ENCODE results near the gene ZNRF2.
"Not testable (repeated sequence)": the region's sequence is repeated elsewhere in the genome, so short reads cannot be mapped to it uniquely, and the experiment has no call there.

ZNRF2 gene

GRCh38 chr7:30278849-30279652 is 5.3 kb upstream of the ZNRF2 start:
- Histone ChIP-seq H3K4me1 (ENCODE audit: control insufficient read depth, insufficient read depth, low read length) (peaks cover 18% of the 10 kb centered on the region), H3K9ac (ENCODE audit: low read length) (no peak overlapping the region), H3K9me3 (ENCODE audit: control insufficient read depth, insufficient read depth, low read depth, low read length) (no peaks in the 10 kb centered on the region), H3K27ac (ENCODE audit: low read depth, low read length) (no peak overlapping the region), H3K4me3 (ENCODE audit: low read depth, low read length) (no peak overlapping the region), H3K36me3 (ENCODE audit: control insufficient read depth, insufficient read depth, low read length) (no peaks in the 10 kb centered on the region), H3K27me3 (ENCODE audit: control insufficient read depth, insufficient read depth, low read length) (no peaks in the 10 kb centered on the region)

- Histone ChIP-seq H3K27ac (ENCODE audit: low read depth, low read length) (no peak overlapping the region), H3K9me3 (ENCODE audit: control insufficient read depth, insufficient read depth, low read depth, low read length) (no peaks in the 10 kb centered on the region), H3K4me1 (ENCODE audit: control insufficient read depth, insufficient read depth, low read length) (peaks cover 18% of the 10 kb centered on the region), H3K27me3 (ENCODE audit: control insufficient read depth, insufficient read depth, low read length) (no peaks in the 10 kb centered on the region), H3K9ac (ENCODE audit: low read length) (no peak overlapping the region), H3K4me3 (ENCODE audit: low read depth, low read length) (no peak overlapping the region), H3K36me3 (ENCODE audit: control insufficient read depth, insufficient read depth, low read length) (no peaks in the 10 kb centered on the region)
Measured at GRCh38 chr7:30279653-30279904, 4.8 kb upstream of the ZNRF2 start.

GRCh38 chr7:30280631-30281030 is 3.8 kb upstream of the ZNRF2 start:
- Histone ChIP-seq H3K27ac (ENCODE audit: low read depth, low read length) (no peak overlapping the region), H3K36me3 (ENCODE audit: control insufficient read depth, insufficient read depth, low read length) (no peaks in the 10 kb centered on the region), H3K27me3 (ENCODE audit: control insufficient read depth, insufficient read depth, low read length) (no peaks in the 10 kb centered on the region), H3K9ac (ENCODE audit: low read length) (no peak overlapping the region), H3K4me3 (ENCODE audit: low read depth, low read length) (no peak overlapping the region), H3K9me3 (ENCODE audit: control insufficient read depth, insufficient read depth, low read depth, low read length) (no peaks in the 10 kb centered on the region), H3K4me1 (ENCODE audit: control insufficient read depth, insufficient read depth, low read length) (peaks cover 18% of the 10 kb centered on the region)

GRCh38 chr7:30281263-30281662 is 3.1 kb upstream of the ZNRF2 start:
- H3K9ac ChIP-seq (ENCODE audit: low read length), result no peak overlapping the region
- H3K9me3 ChIP-seq (ENCODE audit: control insufficient read depth, insufficient read depth, low read depth, low read length), result no peaks in the 10 kb centered on the region
- peaks cover 18% of the 10 kb centered on the region for H3K4me1 ChIP-seq (ENCODE audit: control insufficient read depth, insufficient read depth, low read length)
- H3K36me3 ChIP-seq (ENCODE audit: control insufficient read depth, insufficient read depth, low read length), result no peaks in the 10 kb centered on the region
- H3K27ac ChIP-seq (ENCODE audit: low read depth, low read length), result no peak overlapping the region
- H3K27me3 ChIP-seq (ENCODE audit: control insufficient read depth, insufficient read depth, low read length), result no peaks in the 10 kb centered on the region
- peak overlapping the region; percentile 19; the same call in 1 of the 2 replicates for H3K4me3 ChIP-seq (ENCODE audit: low read depth, low read length)

GRCh38 chr7:30281791-30282190 is 2.6 kb upstream of the ZNRF2 start:
- H3K4me3 ChIP-seq (ENCODE audit: low read depth, low read length), result no peak overlapping the region
- no peak overlapping the region for H3K27ac ChIP-seq (ENCODE audit: low read depth, low read length)
- H3K9ac ChIP-seq (ENCODE audit: low read length), result no peak overlapping the region
- H3K4me1 ChIP-seq (ENCODE audit: control insufficient read depth, insufficient read depth, low read length), result peaks cover 17% of the 10 kb centered on the region
- H3K9me3 ChIP-seq (ENCODE audit: control insufficient read depth, insufficient read depth, low read depth, low read length), result no peaks in the 10 kb centered on the region
- H3K27me3 ChIP-seq (ENCODE audit: control insufficient read depth, insufficient read depth, low read length), result no peaks in the 10 kb centered on the region
- H3K36me3 ChIP-seq (ENCODE audit: control insufficient read depth, insufficient read depth, low read length), result no peaks in the 10 kb centered on the region

GRCh38 chr7:30282735-30283134 is 1.7 kb upstream of the ZNRF2 start:
- H3K9ac ChIP-seq (ENCODE audit: low read length), result no peak overlapping the region
- H3K36me3 ChIP-seq (ENCODE audit: control insufficient read depth, insufficient read depth, low read length), result no peaks in the 10 kb centered on the region
- no peaks in the 10 kb centered on the region for H3K9me3 ChIP-seq (ENCODE audit: control insufficient read depth, insufficient read depth, low read depth, low read length)
- no peak overlapping the region for H3K4me3 ChIP-seq (ENCODE audit: low read depth, low read length)
- no peaks in the 10 kb centered on the region for H3K27me3 ChIP-seq (ENCODE audit: control insufficient read depth, insufficient read depth, low read length)
- no peak overlapping the region for H3K27ac ChIP-seq (ENCODE audit: low read depth, low read length)
- H3K4me1 ChIP-seq (ENCODE audit: control insufficient read depth, insufficient read depth, low read length), result peaks cover 21% of the 10 kb centered on the region

- Histone ChIP-seq H3K9me3 (ENCODE audit: control insufficient read depth, insufficient read depth, low read depth, low read length) (no peaks in the 10 kb centered on the region), H3K27ac (ENCODE audit: low read depth, low read length) (peak overlapping the region; percentile 77; the same call in 1 of the 2 replicates), H3K36me3 (ENCODE audit: control insufficient read depth, insufficient read depth, low read length) (no peaks in the 10 kb centered on the region), H3K4me1 (ENCODE audit: control insufficient read depth, insufficient read depth, low read length) (peaks cover 30% of the 10 kb centered on the region), H3K27me3 (ENCODE audit: control insufficient read depth, insufficient read depth, low read length) (no peaks in the 10 kb centered on the region), H3K4me3 (ENCODE audit: low read depth, low read length) (peak overlapping the region; percentile 71), H3K9ac (ENCODE audit: low read length) (peak overlapping the region; percentile 86)
Measured at GRCh38 chr7:30285067-30285535, 704 bp downstream of the ZNRF2 start.

- Histone ChIP-seq H3K4me1 (ENCODE audit: control insufficient read depth, insufficient read depth, low read length) (peaks cover 33% of the 10 kb centered on the region), H3K9ac (ENCODE audit: low read length) (peak overlapping the region; percentile 86), H3K27ac (ENCODE audit: low read depth, low read length) (no peak overlapping the region), H3K27me3 (ENCODE audit: control insufficient read depth, insufficient read depth, low read length) (no peaks in the 10 kb centered on the region), H3K9me3 (ENCODE audit: control insufficient read depth, insufficient read depth, low read depth, low read length) (no peaks in the 10 kb centered on the region), H3K36me3 (ENCODE audit: control insufficient read depth, insufficient read depth, low read length) (no peaks in the 10 kb centered on the region), H3K4me3 (ENCODE audit: low read depth, low read length) (peak overlapping the region; percentile 71)
Measured at GRCh38 chr7:30285536-30286284, 1.3 kb downstream of the ZNRF2 start.

GRCh38 chr7:30286749-30287148 is 2.4 kb downstream of the ZNRF2 start:
- Histone ChIP-seq H3K27me3 (ENCODE audit: control insufficient read depth, insufficient read depth, low read length) (no peaks in the 10 kb centered on the region), H3K9me3 (ENCODE audit: control insufficient read depth, insufficient read depth, low read depth, low read length) (no peaks in the 10 kb centered on the region), H3K9ac (ENCODE audit: low read length) (no peak overlapping the region), H3K36me3 (ENCODE audit: control insufficient read depth, insufficient read depth, low read length) (no peaks in the 10 kb centered on the region), H3K4me3 (ENCODE audit: low read depth, low read length) (peak overlapping the region; percentile 71), H3K4me1 (ENCODE audit: control insufficient read depth, insufficient read depth, low read length) (peaks cover 23% of the 10 kb centered on the region), H3K27ac (ENCODE audit: low read depth, low read length) (no peak overlapping the region)

GRCh38 chr7:30287625-30288024 is 3.2 kb downstream of the ZNRF2 start:
- H3K4me1 ChIP-seq (ENCODE audit: control insufficient read depth, insufficient read depth, low read length), result peaks cover 21% of the 10 kb centered on the region
- not testable (repeated sequence) for H3K27me3 ChIP-seq (ENCODE audit: control insufficient read depth, insufficient read depth, low read length); H3K36me3 ChIP-seq (ENCODE audit: control insufficient read depth, insufficient read depth, low read length); H3K9ac ChIP-seq (ENCODE audit: low read length); H3K4me3 ChIP-seq (ENCODE audit: low read depth, low read length); H3K27ac ChIP-seq (ENCODE audit: low read depth, low read length); H3K9me3 ChIP-seq (ENCODE audit: control insufficient read depth, insufficient read depth, low read depth, low read length)

GRCh38 chr7:30289634-30290033 is 5.2 kb downstream of the ZNRF2 start:
- not testable (repeated sequence) for H3K27me3 ChIP-seq (ENCODE audit: control insufficient read depth, insufficient read depth, low read length); H3K27ac ChIP-seq (ENCODE audit: low read depth, low read length); H3K4me3 ChIP-seq (ENCODE audit: low read depth, low read length); H3K9ac ChIP-seq (ENCODE audit: low read length); H3K9me3 ChIP-seq (ENCODE audit: control insufficient read depth, insufficient read depth, low read depth, low read length); H3K36me3 ChIP-seq (ENCODE audit: control insufficient read depth, insufficient read depth, low read length)
- peaks cover 18% of the 10 kb centered on the region for H3K4me1 ChIP-seq (ENCODE audit: control insufficient read depth, insufficient read depth, low read length)

Measured in HUES6 (cell line).